Measurements from ENCODE around the gene FICD.

DNA sequence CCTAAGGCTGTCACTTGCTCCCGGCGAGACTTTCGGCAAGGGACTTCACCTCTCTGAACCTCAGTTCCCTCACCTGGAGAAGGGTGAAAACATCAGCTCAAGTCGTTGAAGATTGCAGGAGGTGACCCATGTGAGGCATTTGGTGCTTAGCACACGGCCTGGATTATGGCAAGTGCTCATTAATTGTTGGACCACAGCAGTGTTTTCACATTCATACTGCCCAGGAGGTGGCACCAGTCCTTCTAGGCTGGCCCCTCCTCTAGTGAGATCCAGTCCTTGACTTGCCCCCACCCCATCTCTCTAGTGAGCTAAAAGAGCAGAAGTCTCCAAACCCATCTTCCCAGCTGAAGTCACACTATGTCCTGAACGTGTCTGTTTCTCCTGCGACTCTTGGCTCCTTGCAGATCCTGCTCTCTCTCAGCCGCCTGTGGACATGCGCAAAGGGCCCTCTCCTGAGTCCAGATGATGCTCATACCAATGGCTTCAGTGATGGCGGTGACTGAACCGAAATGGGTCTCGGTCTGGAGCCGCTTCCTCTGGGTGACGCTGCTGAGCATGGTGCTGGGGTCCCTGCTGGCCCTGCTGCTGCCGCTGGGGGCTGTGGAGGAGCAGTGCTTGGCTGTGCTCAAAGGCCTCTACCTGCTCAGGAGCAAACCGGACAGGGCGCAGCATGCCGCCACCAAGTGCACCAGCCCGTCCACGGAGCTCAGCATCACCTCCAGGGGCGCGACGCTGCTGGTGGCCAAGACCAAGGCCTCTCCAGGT lies 1.6 kb downstream of the FICD start:
- TF ChIP-seq, protein P1, sequence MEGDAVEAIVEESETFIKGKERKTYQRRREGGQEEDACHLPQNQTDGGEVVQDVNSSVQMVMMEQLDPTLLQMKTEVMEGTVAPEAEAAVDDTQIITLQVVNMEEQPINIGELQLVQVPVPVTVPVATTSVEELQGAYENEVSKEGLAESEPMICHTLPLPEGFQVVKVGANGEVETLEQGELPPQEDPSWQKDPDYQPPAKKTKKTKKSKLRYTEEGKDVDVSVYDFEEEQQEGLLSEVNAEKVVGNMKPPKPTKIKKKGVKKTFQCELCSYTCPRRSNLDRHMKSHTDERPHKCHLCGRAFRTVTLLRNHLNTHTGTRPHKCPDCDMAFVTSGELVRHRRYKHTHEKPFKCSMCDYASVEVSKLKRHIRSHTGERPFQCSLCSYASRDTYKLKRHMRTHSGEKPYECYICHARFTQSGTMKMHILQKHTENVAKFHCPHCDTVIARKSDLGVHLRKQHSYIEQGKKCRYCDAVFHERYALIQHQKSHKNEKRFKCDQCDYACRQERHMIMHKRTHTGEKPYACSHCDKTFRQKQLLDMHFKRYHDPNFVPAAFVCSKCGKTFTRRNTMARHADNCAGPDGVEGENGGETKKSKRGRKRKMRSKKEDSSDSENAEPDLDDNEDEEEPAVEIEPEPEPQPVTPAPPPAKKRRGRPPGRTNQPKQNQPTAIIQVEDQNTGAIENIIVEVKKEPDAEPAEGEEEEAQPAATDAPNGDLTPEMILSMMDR (IDR thresholded peaks at IDR 0.05; ENCODE audit: borderline replicate concordance, extremely low read depth, low read length, poor library complexity, severe bottlenecking), result peak; percentile 20
- TF ChIP-seq EZH2 (IDR thresholded peaks at IDR 0.05; ENCODE audit: borderline replicate concordance, low read depth, low read length, severe bottlenecking), result no peak
